Measurements from ENCODE around the gene TMEM170B. TPM values are rescaled to one million over a fixed set of nuclear protein-coding genes. Genes with fewer than 3 reads are reported as not detected.

Gene TMEM170B
- total RNA-seq, 1 donor from 2014 or later, result 9.2 TPM

DNA sequence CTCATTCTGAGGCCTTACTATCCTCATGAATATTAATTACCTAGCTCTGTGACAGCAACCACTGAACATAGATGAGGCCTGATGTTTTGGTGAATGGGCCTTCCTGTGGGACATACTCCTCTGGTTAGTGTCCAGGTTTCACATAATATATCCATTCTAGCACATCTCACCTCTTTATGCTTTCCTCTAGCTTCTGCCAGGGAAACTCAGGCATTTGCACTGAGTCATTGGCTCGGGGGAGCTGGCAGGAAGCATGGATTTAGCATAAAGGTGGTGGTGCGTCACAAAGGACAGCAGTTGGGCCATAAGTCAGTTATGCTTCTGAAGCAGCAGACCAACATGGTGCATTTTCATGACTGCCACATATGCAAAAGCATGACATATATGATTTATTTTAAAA, 37.5 kb upstream of the TMEM170B start:
- Histone ChIP-seq H3K36me3 (no peaks in the 10 kb centered on the region), H3K4me1 (peaks cover 21% of the 10 kb centered on the region), H3K4me3 (no peak overlapping the region), H3K27ac (no peak overlapping the region), H3K27me3 (no peaks in the 10 kb centered on the region), H3K9me3 (no peaks in the 10 kb centered on the region)
- DNase-seq (no peak), ATAC-seq (no peak)
- intact Hi-C loops (cut with DNase I), result no loop called here
- TF ChIP-seq, protein P1, sequence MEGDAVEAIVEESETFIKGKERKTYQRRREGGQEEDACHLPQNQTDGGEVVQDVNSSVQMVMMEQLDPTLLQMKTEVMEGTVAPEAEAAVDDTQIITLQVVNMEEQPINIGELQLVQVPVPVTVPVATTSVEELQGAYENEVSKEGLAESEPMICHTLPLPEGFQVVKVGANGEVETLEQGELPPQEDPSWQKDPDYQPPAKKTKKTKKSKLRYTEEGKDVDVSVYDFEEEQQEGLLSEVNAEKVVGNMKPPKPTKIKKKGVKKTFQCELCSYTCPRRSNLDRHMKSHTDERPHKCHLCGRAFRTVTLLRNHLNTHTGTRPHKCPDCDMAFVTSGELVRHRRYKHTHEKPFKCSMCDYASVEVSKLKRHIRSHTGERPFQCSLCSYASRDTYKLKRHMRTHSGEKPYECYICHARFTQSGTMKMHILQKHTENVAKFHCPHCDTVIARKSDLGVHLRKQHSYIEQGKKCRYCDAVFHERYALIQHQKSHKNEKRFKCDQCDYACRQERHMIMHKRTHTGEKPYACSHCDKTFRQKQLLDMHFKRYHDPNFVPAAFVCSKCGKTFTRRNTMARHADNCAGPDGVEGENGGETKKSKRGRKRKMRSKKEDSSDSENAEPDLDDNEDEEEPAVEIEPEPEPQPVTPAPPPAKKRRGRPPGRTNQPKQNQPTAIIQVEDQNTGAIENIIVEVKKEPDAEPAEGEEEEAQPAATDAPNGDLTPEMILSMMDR (IDR thresholded peaks at IDR 0.05), result no peak

DNA sequence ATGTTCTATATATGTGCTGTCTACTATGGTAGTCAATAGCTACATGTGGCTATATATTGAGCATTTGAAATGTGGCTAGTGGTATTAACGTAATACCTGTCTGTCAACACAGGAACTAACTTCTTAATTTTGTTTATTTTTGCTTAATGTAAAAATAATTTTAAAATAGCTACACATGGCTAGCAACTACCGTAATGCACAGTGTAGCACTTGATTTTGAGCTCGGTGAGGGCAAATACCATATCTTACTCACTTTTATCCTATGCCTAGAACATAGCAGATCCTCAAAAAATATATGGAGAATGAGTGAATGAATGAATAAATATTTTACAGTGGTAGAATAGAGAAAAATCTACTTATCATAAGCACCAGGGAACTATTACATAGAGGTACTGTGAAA, 28.1 kb upstream of the TMEM170B start:
- TF ChIP-seq, protein P1 (IDR thresholded peaks at IDR 0.05), result no peak
- Histone ChIP-seq H3K4me1 (no peaks in the 10 kb centered on the region), H3K4me3 (no peak overlapping the region), H3K27me3 (no peaks in the 10 kb centered on the region), H3K36me3 (no peaks in the 10 kb centered on the region), H3K9me3 (no peaks in the 10 kb centered on the region), H3K27ac (no peak overlapping the region)
- intact Hi-C loops (cut with DNase I), result no loop called here
- DNase-seq (no peak), ATAC-seq (no peak)

DNA sequence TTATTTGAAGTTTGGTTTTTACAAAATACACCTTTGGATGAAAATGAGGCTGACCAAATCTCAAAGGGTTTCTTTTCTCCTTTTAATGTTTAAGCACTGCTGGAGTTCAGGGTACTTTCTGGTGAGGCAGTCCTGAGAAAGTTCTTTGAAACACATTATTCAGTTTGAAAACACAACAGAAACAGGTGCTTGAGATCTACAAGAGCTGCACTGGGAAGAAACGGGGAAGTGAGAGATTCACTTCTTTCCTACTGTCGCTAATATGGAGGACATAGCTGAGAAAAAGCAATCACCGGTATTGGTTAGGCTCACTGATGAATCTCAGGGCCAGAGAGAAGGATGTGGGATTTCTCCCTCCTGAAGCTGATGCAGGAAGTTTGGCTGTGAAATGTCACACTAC, 22.9 kb upstream of the TMEM170B start:
- Histone ChIP-seq H3K27ac (no peak overlapping the region), H3K4me1 (no peaks in the 10 kb centered on the region), H3K9me3 (peaks cover 12% of the 10 kb centered on the region), H3K4me3 (no peak overlapping the region), H3K36me3 (no peaks in the 10 kb centered on the region), H3K27me3 (no peaks in the 10 kb centered on the region)
- ATAC-seq (no peak), DNase-seq (no peak)
- intact Hi-C loops (cut with DNase I), result no loop called here
- TF ChIP-seq, protein P1 (IDR thresholded peaks at IDR 0.05), result no peak

DNA sequence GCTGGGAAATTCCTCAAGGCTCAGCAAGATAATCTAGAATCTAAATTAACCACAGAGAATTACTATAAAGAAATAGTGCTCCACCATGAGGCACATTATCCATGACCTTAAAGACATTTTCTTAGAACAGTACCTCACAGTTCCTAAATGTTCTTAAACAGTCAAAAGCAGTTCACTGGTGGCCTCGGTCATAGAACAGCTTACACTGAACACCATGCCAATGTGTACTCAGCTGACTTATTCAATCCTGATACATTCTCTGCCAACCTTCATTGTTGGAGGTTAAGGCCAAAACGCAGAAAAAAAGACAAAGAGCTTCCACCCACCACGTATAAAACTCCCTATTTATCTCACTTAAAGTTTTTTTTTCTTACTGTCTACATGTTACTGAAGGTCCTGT, 21.8 kb upstream of the TMEM170B start:
- Histone ChIP-seq H3K4me1 (no peaks in the 10 kb centered on the region), H3K4me3 (no peak overlapping the region), H3K27ac (no peak overlapping the region), H3K27me3 (no peaks in the 10 kb centered on the region), H3K36me3 (no peaks in the 10 kb centered on the region), H3K9me3 (peaks cover 12% of the 10 kb centered on the region)
- ATAC-seq (no peak), DNase-seq (no peak)
- TF ChIP-seq, protein P1 (IDR thresholded peaks at IDR 0.05), result no peak
- intact Hi-C loops (cut with DNase I), result no loop called here

DNA sequence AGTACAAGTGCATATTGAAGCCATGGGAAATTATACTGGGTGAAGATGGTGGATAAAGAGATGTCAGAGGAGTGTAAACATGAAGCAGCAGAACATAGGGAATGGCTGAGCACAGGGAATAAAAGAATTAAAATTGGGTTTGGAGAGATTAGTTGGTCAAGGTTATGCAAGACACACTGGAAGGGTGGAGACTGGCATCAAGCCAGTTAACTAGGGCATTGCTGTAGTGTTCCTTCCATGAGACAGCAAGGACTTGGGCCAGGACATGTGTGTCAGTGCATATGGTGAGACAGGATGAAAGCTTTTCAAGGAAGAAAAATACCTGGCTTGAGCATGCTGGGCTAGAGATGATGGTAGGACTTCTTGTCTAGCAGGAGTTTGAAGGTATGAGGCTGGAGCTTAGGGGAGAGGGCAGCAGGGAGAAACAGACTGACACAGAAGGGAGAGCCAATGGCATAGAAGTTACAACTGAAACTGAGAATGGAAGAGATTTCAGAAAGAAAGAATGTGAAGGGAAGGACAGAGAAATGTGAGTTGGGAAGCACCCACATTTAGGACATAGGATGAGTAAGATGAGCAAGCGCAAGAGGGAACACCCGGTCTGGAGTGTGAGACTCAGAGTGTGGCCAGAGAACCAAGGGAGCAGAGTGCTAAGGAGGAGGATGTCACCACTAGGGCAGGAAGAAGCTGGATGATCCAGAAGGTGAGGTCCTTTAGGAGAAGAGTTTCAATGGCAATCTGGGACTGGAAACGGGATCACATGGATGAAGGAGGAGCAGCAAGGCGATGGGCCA, 14.5 kb upstream of the TMEM170B start:
- no peak overlapping the region for H3K4me3 ChIP-seq
- no peaks in the 10 kb centered on the region for H3K36me3 ChIP-seq
- H3K27me3 ChIP-seq, result no peaks in the 10 kb centered on the region
- peaks cover 5% of the 10 kb centered on the region for H3K9me3 ChIP-seq
- no peak overlapping the region for H3K27ac ChIP-seq
- intact Hi-C loops (cut with DNase I), result no loop called here
- TF ChIP-seq, protein P1 (IDR thresholded peaks at IDR 0.05), result no peak
- H3K4me1 ChIP-seq, result peaks cover 10% of the 10 kb centered on the region
- ATAC-seq (peak; percentile 53), DNase-seq (no peak)
